A549 (cell line): ENCODE results near the gene ERRFI1.

Source experiments
- CBX2 ChIP-seq: fragments of 200-600 bp; sonication (generic); IDR thresholded peaks from 2 replicates; pipeline ENCODE4 v1.6.1; 2016; ENCODE audit warnings: low read depth, mild to moderate bottlenecking, borderline replicate concordance
- EHF ChIP-seq: fragments of 250-450 bp; sonication (Bioruptor Pico); IDR thresholded peaks from 2 replicates; pipeline ENCODE4 v1.5.0; 2020; ENCODE audit warnings: mild to moderate bottlenecking
- EP300 ChIP-seq, 2 experiments: fragments of >200 bp; sonication (Bioruptor Twin); formaldehyde crosslinking; IDR thresholded peaks; 2 replicates in 1 of 2; 3 replicates in 1 of 2; pipeline ENCODE4 v1.6.1; 2016 to 2017
- JUN ChIP-seq, 2 experiments: fragments of >200 bp; sonication (Bioruptor Twin); formaldehyde crosslinking; IDR thresholded peaks; 2 replicates in 1 of 2; 3 replicates in 1 of 2; pipeline ENCODE4 v1.6.1; 2016 to 2017
- MAX ChIP-seq: IDR thresholded peaks from 2 replicates; pipeline ENCODE4 v1.6.1; 2012
- MAZ ChIP-seq: fragments of 150-350 bp; IDR thresholded peaks from 2 replicates; pipeline ENCODE4 v1.6.1; 2014; ENCODE audit warnings: antibody characterized with exemption, low read depth, low read length, borderline replicate concordance
- POLR2A ChIP-seq: IDR thresholded peaks from 2 replicates; pipeline ENCODE4 v1.6.1; 2012; ENCODE audit warnings: mild to moderate bottlenecking, low read length
- POLR2AphosphoS2 ChIP-seq: conservative IDR thresholded peaks from 2 replicates; pipeline ENCODE4 v1.6.1; 2012; ENCODE audit warnings: low read length, improper control_type of control experiment, inconsistent platforms
- RAD21 ChIP-seq, 2 experiments: fragments of >200 bp in 1 of 2; sonication (Bioruptor Twin) in 1 of 2; formaldehyde crosslinking in 1 of 2; IDR thresholded peaks in 1 of 2; conservative IDR thresholded peaks in 1 of 2; 2 replicates in 1 of 2; 3 replicates in 1 of 2; pipeline ENCODE4 v1.6.1; 2012 to 2018; ENCODE audit warnings: inconsistent platforms in 1 of 2
- REST ChIP-seq: fragments of 200-600 bp; sonication (generic); IDR thresholded peaks from 2 replicates; pipeline ENCODE4 v1.6.1; 2016; ENCODE audit warnings: antibody characterized with exemption, mild to moderate bottlenecking, moderate library complexity
- RFX5 ChIP-seq: fragments of 450-650 bp; IDR thresholded peaks from 2 replicates; pipeline ENCODE4 v1.7.1; 2014; ENCODE audit warnings: antibody characterized with exemption, mild to moderate bottlenecking, moderate library complexity
- SMC3 ChIP-seq: fragments of >200 bp; sonication (Bioruptor Twin); formaldehyde crosslinking; IDR thresholded peaks from 3 replicates; pipeline ENCODE4 v1.6.1; 2018; ENCODE audit warnings: inconsistent platforms
- TP53 ChIP-seq: fragments of 250-450 bp; sonication (Bioruptor Pico); IDR thresholded peaks from 2 replicates; pipeline ENCODE4 v1.5.0; 2021; ENCODE audit warnings: mild to moderate bottlenecking, moderate library complexity
- TF ChIP-seq, protein P1 (sequence below): fragments of >200 bp; sonication (Bioruptor Twin); formaldehyde crosslinking; IDR thresholded peaks from 3 replicates; pipeline ENCODE4 v1.5.1; 2016

DNA sequence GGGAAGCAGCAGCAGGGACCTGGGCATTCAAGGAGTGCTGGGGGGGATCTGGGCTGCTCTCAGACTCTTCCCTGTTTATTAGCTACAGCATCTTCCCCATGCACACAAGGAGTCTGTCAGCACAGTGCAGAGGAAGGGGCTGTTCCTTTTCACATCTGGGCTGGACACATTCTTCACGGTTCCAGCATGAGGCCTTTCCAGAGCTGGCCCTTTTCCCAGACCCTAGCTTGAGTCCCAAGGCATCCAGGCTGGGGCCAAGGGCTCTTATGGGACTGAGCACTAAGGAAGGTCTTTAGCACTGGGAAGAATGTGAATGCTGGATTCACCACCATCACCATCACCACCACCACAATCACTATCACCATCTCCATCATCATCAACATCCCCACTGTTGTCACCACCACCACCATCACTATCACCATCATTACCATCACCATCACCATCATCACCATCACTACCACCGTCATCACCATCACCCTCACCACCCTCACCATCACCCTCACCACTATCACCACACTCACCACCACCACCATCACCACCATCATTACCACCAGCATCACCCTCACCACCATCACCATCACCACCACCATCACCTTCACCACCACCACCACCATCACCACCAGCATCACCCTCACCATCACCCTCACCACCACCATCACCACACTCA lies 36.2 kb downstream of the ERRFI1 start:
- TF ChIP-seq POLR2A (no peak), SMC3 (no peak), EHF (CRISPR knock-in tag) (no peak), EP300 (IDR thresholded peaks at IDR 0.05) (no peak), MAX (no peak), MAZ (no peak), JUN (IDR thresholded peaks at IDR 0.05) (no peak), POLR2AphosphoS2 (no peak), REST (no peak), CBX2 (no peak), RAD21 (conservative IDR thresholded peaks at IDR 0.05 in 1 of 2, IDR thresholded peaks at IDR 0.05 in 1 of 2) (no peak), RFX5 (no peak), TP53 (CRISPR knock-in tag) (no peak)
- TF ChIP-seq, protein P1, sequence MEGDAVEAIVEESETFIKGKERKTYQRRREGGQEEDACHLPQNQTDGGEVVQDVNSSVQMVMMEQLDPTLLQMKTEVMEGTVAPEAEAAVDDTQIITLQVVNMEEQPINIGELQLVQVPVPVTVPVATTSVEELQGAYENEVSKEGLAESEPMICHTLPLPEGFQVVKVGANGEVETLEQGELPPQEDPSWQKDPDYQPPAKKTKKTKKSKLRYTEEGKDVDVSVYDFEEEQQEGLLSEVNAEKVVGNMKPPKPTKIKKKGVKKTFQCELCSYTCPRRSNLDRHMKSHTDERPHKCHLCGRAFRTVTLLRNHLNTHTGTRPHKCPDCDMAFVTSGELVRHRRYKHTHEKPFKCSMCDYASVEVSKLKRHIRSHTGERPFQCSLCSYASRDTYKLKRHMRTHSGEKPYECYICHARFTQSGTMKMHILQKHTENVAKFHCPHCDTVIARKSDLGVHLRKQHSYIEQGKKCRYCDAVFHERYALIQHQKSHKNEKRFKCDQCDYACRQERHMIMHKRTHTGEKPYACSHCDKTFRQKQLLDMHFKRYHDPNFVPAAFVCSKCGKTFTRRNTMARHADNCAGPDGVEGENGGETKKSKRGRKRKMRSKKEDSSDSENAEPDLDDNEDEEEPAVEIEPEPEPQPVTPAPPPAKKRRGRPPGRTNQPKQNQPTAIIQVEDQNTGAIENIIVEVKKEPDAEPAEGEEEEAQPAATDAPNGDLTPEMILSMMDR, result no peak
